Mesenchymal stem cell (in vitro differentiated cells and primary cell): ENCODE results near the gene SKAP2.

Experiments used
- DNase-seq: peaks from one replicate; pipeline ENCODE4 v3.0.0-alpha.2; 2013
- H2AFZ ChIP-seq: one replicate; pipeline ENCODE4 v1.6.1; 2013; ENCODE audit warnings: low read depth, mild to moderate bottlenecking, control low read depth, inconsistent platforms, low read length, moderate library complexity
- H2AK5ac ChIP-seq: 2 replicates; pipeline ENCODE4 v1.6.1; 2013; ENCODE audit warnings: low read length, moderate library complexity, mild to moderate bottlenecking, inconsistent platforms; ENCODE audit not compliant: severe bottlenecking
- H2BK120ac ChIP-seq: one replicate; pipeline ENCODE4 v1.6.1; 2013; ENCODE audit warnings: low read depth, mild to moderate bottlenecking, inconsistent platforms, low read length, moderate library complexity
- H2BK12ac ChIP-seq, 2 experiments: one replicate each; pipeline ENCODE4 v1.6.1; 2013; ENCODE audit warnings: inconsistent platforms in 2 of 2, low read length in 2 of 2, mild to moderate bottlenecking in 2 of 2, moderate library complexity in 2 of 2, control low read depth in 1 of 2
- H2BK15ac ChIP-seq: one replicate; pipeline ENCODE4 v1.6.1; 2013; ENCODE audit warnings: mild to moderate bottlenecking, low read depth, inconsistent platforms; ENCODE audit not compliant: poor library complexity, severe bottlenecking
- H2BK5ac ChIP-seq: 2 replicates; pipeline ENCODE4 v1.6.1; 2013; ENCODE audit warnings: low read depth, mild to moderate bottlenecking, low read length, control low read depth, inconsistent platforms; ENCODE audit not compliant: poor library complexity, severe bottlenecking
- H3K14ac ChIP-seq, 2 experiments: one replicate each; pipeline ENCODE4 v1.6.1; 2013; ENCODE audit warnings: inconsistent platforms in 2 of 2, low read length in 2 of 2, control low read depth in 1 of 2, mild to moderate bottlenecking in 1 of 2, moderate library complexity in 1 of 2
- H3K18ac ChIP-seq, 2 experiments: one replicate each; pipeline ENCODE4 v1.6.1; 2013; ENCODE audit warnings: inconsistent platforms in 2 of 2, low read length in 2 of 2, control low read depth in 1 of 2, low read depth in 1 of 2, mild to moderate bottlenecking in 1 of 2
- H3K23ac ChIP-seq, 2 experiments: one replicate each; pipeline ENCODE4 v1.6.1; 2013; ENCODE audit warnings: inconsistent platforms in 2 of 2, low read length in 2 of 2, mild to moderate bottlenecking in 2 of 2, moderate library complexity in 2 of 2, control low read depth in 1 of 2
- H3K27ac ChIP-seq: 2 replicates; pipeline ENCODE4 v1.5.1; 2013; ENCODE audit warnings: mild to moderate bottlenecking, moderate library complexity, low read length, control low read depth, inconsistent platforms; ENCODE audit not compliant: poor library complexity, severe bottlenecking
- H3K27me3 ChIP-seq, 2 experiments: 2 replicates each; pipeline versions ENCODE4 v1.6.1 to v1.7.0; 2013; ENCODE audit warnings: low read length in 2 of 2, mild to moderate bottlenecking in 2 of 2, moderate library complexity in 2 of 2, control low read depth in 1 of 2, inconsistent platforms in 1 of 2; ENCODE audit not compliant: control insufficient read depth in 1 of 2, insufficient read depth in 1 of 2
- H3K36me3 ChIP-seq, 2 experiments: 2 replicates each; pipeline versions ENCODE4 v1.6.1 to v1.7.0; 2013; ENCODE audit warnings: low read length in 2 of 2, control low read depth in 1 of 2, inconsistent platforms in 1 of 2, low read depth in 1 of 2, mild to moderate bottlenecking in 1 of 2; ENCODE audit not compliant: insufficient read depth in 2 of 2, control insufficient read depth in 1 of 2
- H3K4ac ChIP-seq, 2 experiments: one replicate each; pipeline ENCODE4 v1.6.1; 2013; ENCODE audit warnings: inconsistent platforms in 2 of 2, low read length in 2 of 2, mild to moderate bottlenecking in 2 of 2, moderate library complexity in 2 of 2, control low read depth in 1 of 2, low read depth in 1 of 2
- H3K4me1 ChIP-seq: 2 replicates; pipeline ENCODE4 v1.6.1; 2013; ENCODE audit warnings: low read depth, low read length, control low read depth; ENCODE audit not compliant: control insufficient read depth, insufficient read depth
- H3K4me2 ChIP-seq: 2 replicates; pipeline ENCODE4 v1.6.1; 2013; ENCODE audit warnings: low read length, mild to moderate bottlenecking, inconsistent platforms; ENCODE audit not compliant: poor library complexity, severe bottlenecking
- H3K4me3 ChIP-seq, 2 experiments: 2 replicates each; pipeline versions ENCODE4 v1.5.1 to v1.7.0; 2013; ENCODE audit warnings: low read length in 2 of 2, mild to moderate bottlenecking in 2 of 2, control low read depth in 1 of 2, low read depth in 1 of 2; ENCODE audit not compliant: insufficient read depth in 1 of 2
- H3K79me1 ChIP-seq: replicated peaks from 2 replicates; pipeline ENCODE4 v1.6.1; 2013; ENCODE audit warnings: mild to moderate bottlenecking, control low read depth, low read length, inconsistent platforms; ENCODE audit not compliant: poor library complexity, severe bottlenecking
- H3K9ac ChIP-seq: 2 replicates; pipeline ENCODE4 v1.7.0; 2013; ENCODE audit warnings: mild to moderate bottlenecking, low read length, moderate library complexity
- H3K9me3 ChIP-seq: 2 replicates; pipeline ENCODE4 v1.7.0; 2013; ENCODE audit warnings: mild to moderate bottlenecking, low read length; ENCODE audit not compliant: control insufficient read depth
- H4K8ac ChIP-seq: one replicate; pipeline ENCODE4 v1.6.1; 2013; ENCODE audit warnings: inconsistent platforms, mild to moderate bottlenecking, low read length, moderate library complexity
- H4K91ac ChIP-seq: one replicate; pipeline ENCODE4 v1.6.1; 2013; ENCODE audit warnings: mild to moderate bottlenecking, low read length, inconsistent platforms
- WGBS: methylation state at CpG from one replicate; pipeline ENCODE4 v1.1.7; 2013; ENCODE audit warnings: mixed read lengths; 5-methylcytosine and 5-hydroxymethylcytosine counted together

SKAP2 gene

GRCh38 chr7:26900251-26900650 is 35.9 kb upstream of the SKAP2 start:
- Histone ChIP-seq H3K18ac (no peak overlapping the region), H3K79me1 (no peaks in the 10 kb centered on the region), H3K9ac (no peak overlapping the region), H3K27me3 (no peaks in the 10 kb centered on the region), H2AK5ac (no peak overlapping the region), H2BK15ac (no peak overlapping the region), H2BK120ac (no peak overlapping the region), H3K4me2 (no peak overlapping the region), H3K4me1 (no peaks in the 10 kb centered on the region), H2AFZ (no peak overlapping the region), H4K91ac (no peak overlapping the region), H3K27ac (no peak overlapping the region), H2BK12ac (no peak overlapping the region), H3K36me3 (no peaks in the 10 kb centered on the region), H4K8ac (no peak overlapping the region), H3K4me3 (no peak overlapping the region), H3K4ac (no peak overlapping the region), H3K23ac (no peak overlapping the region), H3K9me3 (no peaks in the 10 kb centered on the region), H3K14ac (no peak overlapping the region), H2BK5ac (no peak overlapping the region)
- DNase-seq = no peak

GRCh38 chr7:26899519-26899918 is 35.1 kb upstream of the SKAP2 start:
- H4K8ac ChIP-seq = no peak overlapping the region
- H3K18ac ChIP-seq = no peak overlapping the region
- WGBS = 60% methylated on average over 1 of the region's 1 CpG
- no peak overlapping the region for H2BK15ac ChIP-seq
- H3K27ac ChIP-seq = no peak overlapping the region
- H3K4ac ChIP-seq = no peak overlapping the region
- H2AK5ac ChIP-seq = no peak overlapping the region
- H3K9me3 ChIP-seq = no peaks in the 10 kb centered on the region
- DNase-seq = no peak
- H2BK120ac ChIP-seq = no peak overlapping the region
- H3K9ac ChIP-seq = peak overlapping the region; percentile 47
- H3K4me1 ChIP-seq = no peaks in the 10 kb centered on the region
- no peak overlapping the region for H3K14ac ChIP-seq
- H3K4me3 ChIP-seq = peak overlapping the region in 1 of 2 experiments; percentile 58
- no peak overlapping the region for H3K4me2 ChIP-seq
- H4K91ac ChIP-seq = no peak overlapping the region
- H2BK5ac ChIP-seq = no peak overlapping the region
- no peaks in the 10 kb centered on the region for H3K27me3 ChIP-seq
- H3K36me3 ChIP-seq = no peaks in the 10 kb centered on the region
- H3K23ac ChIP-seq = no peak overlapping the region
- no peaks in the 10 kb centered on the region for H3K79me1 ChIP-seq
- H2AFZ ChIP-seq = no peak overlapping the region
- H2BK12ac ChIP-seq = no peak overlapping the region

GRCh38 chr7:26898891-26899290 is 34.5 kb upstream of the SKAP2 start:
- WGBS = 96% methylated on average over 2 of the region's 2 CpGs
- Histone ChIP-seq H2BK120ac (no peak overlapping the region), H2BK12ac (no peak overlapping the region), H4K91ac (no peak overlapping the region), H3K9me3 (no peaks in the 10 kb centered on the region), H3K9ac (peak overlapping the region; percentile 47), H3K4me2 (no peak overlapping the region), H3K18ac (no peak overlapping the region), H3K4me1 (no peaks in the 10 kb centered on the region), H3K4me3 (peak overlapping the region in 1 of 2 experiments; percentile 58), H3K79me1 (no peaks in the 10 kb centered on the region), H2AFZ (no peak overlapping the region), H3K14ac (no peak overlapping the region), H3K27ac (no peak overlapping the region), H2BK5ac (no peak overlapping the region), H3K4ac (no peak overlapping the region), H3K27me3 (no peaks in the 10 kb centered on the region), H3K23ac (no peak overlapping the region), H2BK15ac (no peak overlapping the region), H4K8ac (no peak overlapping the region), H2AK5ac (no peak overlapping the region), H3K36me3 (no peaks in the 10 kb centered on the region)
- DNase-seq = no peak

DNA sequence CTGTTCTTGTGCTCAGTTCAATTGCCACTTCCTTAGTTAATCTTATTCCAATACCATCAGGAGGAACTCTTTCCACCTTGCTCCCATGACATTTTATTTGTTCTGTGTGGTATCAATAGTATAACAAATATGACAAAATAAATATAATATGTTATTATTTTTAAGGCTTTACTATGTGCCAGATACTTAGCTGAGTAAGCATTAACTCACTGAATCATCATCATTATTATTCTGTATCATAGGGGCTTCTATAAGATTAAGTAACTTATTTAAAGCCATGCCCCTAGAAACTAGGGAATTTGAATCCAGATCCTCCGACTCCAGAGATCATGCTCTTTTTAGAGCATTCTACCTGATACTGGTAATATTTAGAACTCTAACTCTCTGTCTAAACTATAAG is 33.5 kb upstream of the SKAP2 start:
- no peak for DNase-seq

More for the DNA sequence above, 33.5 kb upstream of the SKAP2 start:
- Histone ChIP-seq H3K4ac (no peak overlapping the region), H2BK15ac (no peak overlapping the region), H3K18ac (no peak overlapping the region), H2AK5ac (no peak overlapping the region), H3K14ac (no peak overlapping the region), H3K4me2 (no peak overlapping the region), H2AFZ (no peak overlapping the region), H3K79me1 (no peaks in the 10 kb centered on the region), H3K23ac (no peak overlapping the region), H3K4me1 (no peaks in the 10 kb centered on the region), H2BK12ac (no peak overlapping the region), H4K8ac (no peak overlapping the region), H3K27me3 (no peaks in the 10 kb centered on the region), H3K4me3 (no peak overlapping the region), H3K9ac (no peak overlapping the region), H2BK120ac (no peak overlapping the region), H3K27ac (no peak overlapping the region), H2BK5ac (no peak overlapping the region), H3K9me3 (no peaks in the 10 kb centered on the region), H3K36me3 (no peaks in the 10 kb centered on the region), H4K91ac (no peak overlapping the region)
- whole genome bisulfite sequencing = no CpG with 5 or more reads among the region's 1 CpG
